ENCODE results near the gene RAI1.

RAI1 gene

GRCh38 chr17:17681187-17681743 lies at the start of gene RAI1:
TSS of gene RAI1 (plus strand) at chr17:17681458. CDS start at chr17:17792949, 111,491 bp downstream.
- peak; percentile 93 for TF ChIP-seq CTCF (IDR thresholded peaks at IDR 0.05)

- no peak for TF ChIP-seq CTCF (IDR thresholded peaks at IDR 0.05)
Measured at GRCh38 chr17:17633310-17633709, 47.9 kb upstream of the RAI1 start.

GRCh38 chr17:17635126-17635525 lies 46.1 kb upstream of the RAI1 start:
- TF ChIP-seq CTCF (IDR thresholded peaks at IDR 0.05): no peak

- no peak for TF ChIP-seq CTCF (IDR thresholded peaks at IDR 0.05)
Measured at GRCh38 chr17:17636272-17636885, 44.9 kb upstream of the RAI1 start.

- no peak for TF ChIP-seq CTCF (IDR thresholded peaks at IDR 0.05)
Measured at GRCh38 chr17:17638467-17638866, 42.8 kb upstream of the RAI1 start.

- TF ChIP-seq CTCF (IDR thresholded peaks at IDR 0.05): peak; percentile 81
Measured at GRCh38 chr17:17641621-17642409, 39.4 kb upstream of the RAI1 start.

GRCh38 chr17:17645961-17646360 lies 35.3 kb upstream of the RAI1 start:
- TF ChIP-seq CTCF (IDR thresholded peaks at IDR 0.05): no peak

Data from LNCAP (cell line).